NCI-H2029 treated with DMSO at 0.1 percent for 48 hours (cell line): ENCODE data around the gene RNASEH1.
"Not testable (repeated sequence)": the region's sequence is repeated elsewhere in the genome, so short reads cannot be mapped to it uniquely, and the experiment has no call there.

ENCODE experiments used
- DNase-seq: peaks from one replicate; lab custom pipeline; 2025; lab: John Stamatoyannopoulos, UW

Gene RNASEH1

DNA sequence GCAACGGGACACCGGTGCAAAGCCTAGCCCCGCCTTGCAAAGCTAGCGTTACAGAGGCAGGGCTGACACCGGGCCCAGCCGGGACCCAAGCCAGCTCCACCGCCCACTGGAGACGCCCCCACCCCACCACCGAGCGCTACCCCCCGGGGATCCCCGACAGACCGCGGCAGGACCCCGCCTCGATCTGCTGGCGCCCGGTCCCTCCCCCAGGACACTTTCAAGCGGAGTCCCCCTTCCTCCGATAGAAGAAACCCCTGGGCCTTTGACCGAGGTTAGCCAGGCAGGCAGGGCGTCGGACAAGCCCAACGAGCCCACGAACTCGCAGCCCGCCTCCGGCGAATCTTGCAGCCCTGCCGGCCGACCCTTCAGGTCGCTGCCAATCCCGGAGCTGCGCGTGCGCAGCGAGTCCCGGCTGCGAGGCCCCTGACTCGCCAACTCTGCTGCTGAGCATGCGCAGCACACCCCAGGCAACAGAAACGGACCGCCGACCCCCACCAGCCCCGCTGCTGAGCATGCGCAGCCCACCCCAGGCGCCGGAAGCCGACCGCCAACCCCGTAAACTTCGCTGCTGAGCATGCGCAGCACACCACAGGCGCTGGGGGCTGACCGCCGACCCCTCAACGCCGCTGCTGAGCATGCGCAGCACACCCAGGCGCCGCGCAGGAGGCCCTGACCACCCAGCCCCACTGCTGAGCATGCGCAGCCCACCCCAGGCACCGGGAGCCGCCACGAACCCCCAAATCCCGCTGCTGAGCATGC is 39.5 kb downstream of the RNASEH1 start:
- DNase-seq, result peak; percentile 55

DNA sequence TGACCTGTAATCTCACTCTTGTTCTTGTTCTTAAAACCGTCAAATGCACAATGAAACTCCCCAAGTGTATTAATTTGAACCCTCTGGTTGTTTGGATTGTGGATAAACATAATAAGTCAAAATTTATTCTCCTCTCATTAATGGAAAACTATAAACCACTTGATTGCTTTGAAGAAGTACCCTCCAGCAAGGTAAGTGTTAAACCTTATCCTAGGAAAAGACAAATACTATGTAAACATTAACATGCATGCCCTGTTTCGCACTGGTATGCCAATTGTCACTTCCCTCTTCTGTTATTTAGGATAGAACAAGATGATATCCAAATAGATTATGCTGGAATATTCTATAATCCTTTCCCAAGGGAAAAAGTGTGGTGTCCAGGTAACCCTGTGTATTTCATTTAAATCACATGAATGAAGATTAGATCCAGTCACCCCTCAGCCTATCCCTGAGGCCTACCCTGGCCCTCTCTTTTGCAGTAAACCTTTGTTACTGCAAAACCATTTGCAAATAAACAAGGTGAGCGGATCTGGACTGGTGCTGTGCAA is 40.1 kb downstream of the RNASEH1 start:
- DNase-seq, result peak; percentile 62

DNA sequence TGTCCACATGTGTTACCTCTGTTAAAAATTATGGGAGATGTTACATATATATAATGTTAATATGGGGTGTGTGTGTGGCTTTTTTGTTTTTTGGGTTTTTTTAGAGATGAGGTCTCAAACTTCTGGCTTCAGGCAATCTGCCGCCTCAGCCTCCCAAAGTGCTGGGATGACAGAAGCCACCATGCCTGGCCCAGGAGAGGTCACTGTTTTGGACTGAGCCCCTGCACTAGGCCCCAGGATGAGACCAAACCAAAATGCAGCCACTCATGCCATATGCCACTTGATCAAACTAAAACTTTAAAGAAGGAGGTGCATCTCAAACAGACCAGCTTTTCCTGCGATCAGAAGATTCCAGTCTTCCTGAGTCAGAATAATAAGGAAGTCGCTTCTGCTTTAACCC is 41.3 kb downstream of the RNASEH1 start:
- no peak for DNase-seq

DNA sequence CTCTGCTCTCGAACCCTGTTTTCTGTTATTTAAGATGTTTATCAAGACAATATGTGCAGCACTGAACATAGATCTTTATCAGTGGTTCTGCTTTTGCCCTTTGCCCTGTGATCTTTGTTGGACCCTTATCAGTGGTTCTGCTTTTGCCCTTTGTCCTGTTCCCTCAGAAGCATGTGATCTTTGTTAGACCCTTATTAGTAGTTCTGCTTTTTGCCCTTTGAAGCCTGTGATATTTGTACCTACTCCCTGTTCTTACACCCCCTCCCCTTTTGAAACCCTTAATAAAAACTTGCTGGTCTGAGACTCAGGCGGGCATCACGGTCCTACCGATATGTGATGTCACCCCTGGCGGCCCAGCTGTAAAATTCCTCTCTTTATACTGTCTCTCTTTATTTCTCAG is 42.7 kb downstream of the RNASEH1 start:
- not testable (repeated sequence) for DNase-seq

DNA sequence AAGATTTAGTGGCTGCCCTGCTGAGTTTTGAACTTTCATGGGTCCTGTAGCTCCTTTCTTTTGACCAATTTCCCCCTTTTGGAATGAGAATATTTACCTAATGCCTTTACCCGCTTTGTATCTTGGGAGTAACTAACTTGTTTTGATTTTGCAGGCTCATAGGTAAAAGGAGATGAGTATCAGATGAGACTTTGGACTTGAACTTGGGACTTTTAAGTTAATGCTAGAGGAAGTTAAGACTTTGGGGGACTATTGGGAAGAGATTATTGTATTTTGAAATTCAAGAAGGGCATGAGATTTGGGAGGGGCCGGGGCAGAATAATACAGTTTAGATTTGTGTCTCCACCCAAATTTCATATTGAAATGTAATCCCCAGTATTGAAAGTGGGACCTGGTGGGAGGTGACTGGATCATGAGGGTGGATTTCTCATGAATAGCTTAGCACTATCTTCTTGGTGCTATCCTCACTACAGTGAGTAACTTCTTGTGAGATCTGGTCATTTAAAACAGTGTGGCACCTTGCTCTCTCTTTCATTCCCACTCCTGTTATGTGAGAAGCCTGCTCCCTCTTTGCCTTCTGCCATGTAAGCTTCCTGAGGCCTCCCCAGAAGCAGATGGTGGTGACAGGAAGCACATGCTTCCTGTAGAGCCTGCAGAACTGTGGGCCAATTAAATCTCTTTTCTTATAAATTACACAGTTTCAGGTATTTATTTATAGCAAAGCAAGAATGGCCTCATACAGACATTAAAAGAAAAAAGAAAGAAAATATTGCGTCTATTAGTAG is 44.9 kb downstream of the RNASEH1 start:
- no peak for DNase-seq

DNA sequence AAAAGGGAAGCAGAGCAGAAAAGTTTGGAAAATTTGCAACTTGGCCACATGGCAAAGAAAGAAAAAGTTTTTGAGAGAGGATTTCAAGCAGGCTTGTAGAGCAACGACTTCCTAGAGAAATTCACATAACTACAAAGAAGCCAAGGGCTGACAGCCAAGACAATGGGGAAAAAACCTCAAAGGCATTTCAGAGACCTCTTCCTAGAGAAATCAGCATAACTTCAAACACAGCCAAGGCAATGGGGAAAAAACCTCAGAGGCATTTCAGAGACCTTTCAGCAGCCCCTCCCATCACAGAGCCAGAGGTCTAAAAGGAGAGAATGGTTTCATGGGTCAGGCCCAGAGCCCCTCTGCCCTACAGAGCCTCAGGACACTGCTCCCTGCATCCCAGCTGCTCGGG is 46.0 kb downstream of the RNASEH1 start:
- DNase-seq, result no peak

DNA sequence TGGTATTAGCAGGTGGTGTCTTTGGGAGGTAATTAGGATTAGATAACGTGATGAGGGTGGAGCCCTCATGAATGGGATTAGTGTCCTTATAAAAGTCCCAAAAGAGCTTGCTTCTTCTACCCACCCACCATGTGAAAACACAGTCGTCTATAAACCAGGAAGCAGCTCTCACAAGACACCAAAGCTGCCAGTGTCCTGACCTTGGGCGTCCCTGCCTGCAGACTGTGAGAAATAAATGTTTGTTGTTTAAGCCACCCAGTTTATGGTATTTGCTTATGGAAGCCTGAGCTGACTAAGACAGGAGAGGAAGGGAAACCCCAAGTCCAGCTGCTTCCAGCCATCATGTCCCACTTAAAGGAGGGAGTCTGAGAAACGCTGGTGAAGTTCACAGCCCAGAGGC is 52.4 kb downstream of the RNASEH1 start:
- DNase-seq, result no peak

DNA sequence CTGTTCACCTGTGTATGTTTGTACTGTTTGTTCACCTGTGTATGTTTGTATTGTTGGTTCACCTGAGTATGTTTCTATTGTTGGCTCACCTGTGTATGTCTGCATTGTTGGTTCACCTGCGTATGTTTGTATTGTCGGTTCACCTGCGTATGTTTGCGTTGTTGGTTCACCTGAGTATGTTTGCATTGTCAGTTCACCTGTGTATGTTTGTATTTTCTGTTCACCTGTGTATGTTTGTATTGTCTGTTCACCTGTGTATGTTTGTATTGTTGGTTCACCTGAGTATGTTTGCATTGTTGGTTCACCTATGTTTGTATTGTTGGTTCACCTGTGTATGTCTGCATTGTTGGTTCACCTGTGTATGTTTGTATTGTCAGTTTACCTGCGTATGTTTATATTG is 53.4 kb downstream of the RNASEH1 start:
- peak; percentile 64 for DNase-seq

DNA sequence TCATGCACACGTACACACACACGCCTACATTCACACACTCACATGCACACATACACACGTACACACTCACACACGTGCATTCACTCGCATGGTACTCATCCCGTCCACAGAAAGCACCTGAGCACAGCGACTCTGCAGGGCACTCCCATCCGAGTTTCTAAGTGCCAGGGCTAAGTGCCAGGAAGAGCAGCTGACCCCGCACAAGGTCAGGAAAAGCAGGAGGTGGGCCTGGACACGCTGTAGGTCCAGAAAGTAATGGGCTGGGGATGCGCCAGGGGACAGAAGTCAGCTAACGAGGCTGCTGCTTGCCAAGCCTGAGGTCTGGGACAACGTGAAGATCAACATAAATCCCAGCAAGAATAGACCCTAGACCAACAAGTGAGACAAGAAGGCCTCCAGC is 54.6 kb downstream of the RNASEH1 start:
- DNase-seq, result no peak

DNA sequence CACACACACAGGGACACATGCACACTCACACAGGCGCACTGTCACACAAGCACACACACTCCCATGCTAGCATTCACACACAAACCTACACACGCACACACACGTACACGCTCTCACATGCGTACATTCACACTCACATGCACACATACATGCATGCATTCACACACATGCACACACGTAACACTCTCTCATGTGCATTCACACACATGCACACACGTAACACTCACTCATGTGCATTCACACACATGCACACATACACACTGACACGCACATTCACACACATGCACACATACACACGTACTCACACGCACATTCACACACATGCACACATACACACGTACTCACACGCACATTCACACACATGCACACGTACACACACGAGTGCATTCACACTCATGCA is 55.1 kb downstream of the RNASEH1 start:
- DNase-seq, result no peak

DNA sequence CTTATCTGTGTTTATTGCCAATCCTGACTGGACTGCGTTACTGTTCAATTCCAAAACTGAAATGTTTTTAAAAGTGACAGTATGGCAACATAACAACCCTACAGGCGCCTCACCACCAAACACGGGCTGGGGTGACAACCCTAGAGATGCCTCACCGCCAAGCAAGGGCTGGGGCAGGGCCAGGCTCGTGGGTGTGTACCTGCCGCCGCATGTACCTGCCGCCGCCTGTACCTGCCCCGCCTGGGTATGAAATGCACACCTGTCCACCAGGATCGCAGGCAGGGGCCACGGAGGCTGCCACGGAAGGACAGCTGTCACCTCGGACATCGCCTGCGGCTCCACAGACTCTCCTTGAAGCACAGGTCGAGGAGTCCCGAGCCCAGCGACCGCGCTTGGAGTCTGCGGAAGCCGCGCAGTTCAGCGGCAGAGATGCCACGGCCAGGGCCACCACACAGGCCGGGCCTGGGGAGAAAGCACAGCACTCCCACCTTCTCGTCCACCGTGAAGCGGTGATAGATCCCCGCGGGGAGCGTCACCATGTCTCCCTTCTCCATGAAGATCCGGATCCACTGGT is 57.7 kb downstream of the RNASEH1 start:
- DNase-seq, result no peak

DNA sequence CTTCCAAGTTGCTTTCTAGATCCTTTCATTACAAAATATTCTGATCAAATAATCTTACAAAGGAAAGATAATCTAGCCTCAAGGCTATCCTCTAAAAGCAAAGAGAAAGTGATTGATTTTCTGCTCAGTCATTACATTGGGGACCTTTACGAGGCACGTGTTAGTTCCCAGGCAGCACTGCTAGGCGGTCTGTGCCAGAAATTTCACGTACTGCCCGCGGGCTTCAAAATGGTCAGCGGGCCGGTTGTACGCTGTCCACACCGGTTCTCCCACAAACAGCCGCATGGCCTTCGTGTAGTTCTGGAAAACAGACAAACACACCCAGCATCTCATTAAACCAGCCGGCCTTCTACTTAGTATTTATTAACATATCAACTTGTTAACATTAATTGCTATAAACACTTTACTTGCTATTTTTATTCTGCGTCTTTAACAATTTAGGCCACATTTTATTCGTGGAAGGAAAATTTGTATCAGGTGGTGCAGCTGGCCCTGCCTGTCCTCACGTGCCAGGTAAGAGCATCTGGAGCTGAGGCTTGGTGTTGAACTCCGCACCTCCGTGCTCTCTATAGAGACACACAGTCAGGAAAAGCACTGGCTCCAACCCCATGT is 59.2 kb downstream of the RNASEH1 start:
- no peak for DNase-seq

DNA sequence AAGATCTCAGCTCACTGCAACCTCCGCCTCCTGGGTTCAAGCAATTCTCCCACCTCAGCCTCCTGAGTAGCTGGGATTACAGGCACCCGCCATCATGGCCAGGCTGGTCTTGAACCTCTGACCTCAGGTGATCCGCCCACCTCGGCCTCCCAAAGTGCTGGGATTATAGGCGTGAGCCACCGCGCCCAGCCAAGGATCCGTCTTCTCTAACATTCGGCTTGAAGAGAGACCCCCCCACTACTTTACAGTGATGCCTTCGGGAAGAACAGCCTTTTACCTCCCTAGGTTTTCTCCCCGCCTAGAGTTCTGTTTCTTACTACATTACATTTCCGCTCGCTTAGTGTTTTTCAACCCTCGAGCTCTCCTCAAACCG is 61.4 kb downstream of the RNASEH1 start:
- DNase-seq, result not testable (repeated sequence)
